Measurements from ENCODE around the gene VAT1.

Gene VAT1

GRCh38 chr17:43027091-43028032 lies 5.2 kb upstream of the VAT1 start:
- no peak for DNase-seq (ENCODE audit: low read depth in 3 of 3, low spot score in 1 of 3)

- DNase-seq (ENCODE audit: low read depth in 3 of 3, low spot score in 1 of 3) = no peak
Measured at GRCh38 chr17:43026595-43026994, 4.4 kb upstream of the VAT1 start.

DNA sequence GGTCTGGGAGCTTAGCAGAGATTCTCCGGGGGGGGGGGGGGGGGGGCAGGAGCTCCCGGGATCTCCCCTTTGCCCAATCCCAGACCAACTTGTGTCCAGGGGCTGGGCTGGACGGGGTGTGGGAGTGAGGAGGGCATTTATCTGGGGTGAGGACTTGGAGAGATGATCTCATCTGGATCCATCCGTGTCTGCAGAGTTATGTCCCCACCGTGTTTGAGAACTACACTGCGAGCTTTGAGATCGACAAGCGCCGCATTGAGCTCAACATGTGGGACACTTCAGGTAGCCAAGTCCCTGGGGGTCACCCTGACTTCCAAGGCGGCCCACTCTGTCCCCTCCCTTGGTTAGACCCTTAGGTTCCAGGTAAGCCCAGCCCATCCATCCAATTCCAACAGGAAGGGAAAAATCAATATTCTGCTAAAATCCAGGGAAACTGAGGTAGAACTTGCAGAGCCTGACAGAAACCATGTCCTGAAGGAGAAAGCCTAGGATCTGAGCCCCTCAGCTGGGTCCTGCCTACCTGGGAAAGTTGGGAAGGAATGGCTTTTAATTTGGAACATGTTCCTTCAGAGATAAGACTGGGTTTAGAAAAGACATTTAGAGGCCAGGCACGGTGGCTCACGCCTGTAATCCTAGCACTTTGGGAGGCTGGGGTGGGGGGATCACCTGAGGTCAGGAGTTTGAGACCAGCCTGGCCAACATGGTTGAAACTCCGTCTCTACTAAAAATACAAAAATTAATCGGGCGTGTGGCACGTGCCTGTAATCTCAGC lies 3.8 kb upstream of the VAT1 start:
- DNase-seq (ENCODE audit: low read depth in 3 of 3, low spot score in 1 of 3) = no peak

GRCh38 chr17:43025290-43025657 lies 3.1 kb upstream of the VAT1 start:
- DNase-seq (ENCODE audit: low read depth in 3 of 3, low spot score in 1 of 3) = no peak

- peak; percentile 45 to 64 (median 49) for DNase-seq (ENCODE audit: low read depth in 3 of 3, low spot score in 1 of 3)
Measured at GRCh38 chr17:43024407-43025289, 2.5 kb upstream of the VAT1 start, which contains the start of gene RND2. Gene RND2, plus strand, starts transcription at chr17:43025231. Its CDS starts 117 bp downstream, at chr17:43025348.

DNA sequence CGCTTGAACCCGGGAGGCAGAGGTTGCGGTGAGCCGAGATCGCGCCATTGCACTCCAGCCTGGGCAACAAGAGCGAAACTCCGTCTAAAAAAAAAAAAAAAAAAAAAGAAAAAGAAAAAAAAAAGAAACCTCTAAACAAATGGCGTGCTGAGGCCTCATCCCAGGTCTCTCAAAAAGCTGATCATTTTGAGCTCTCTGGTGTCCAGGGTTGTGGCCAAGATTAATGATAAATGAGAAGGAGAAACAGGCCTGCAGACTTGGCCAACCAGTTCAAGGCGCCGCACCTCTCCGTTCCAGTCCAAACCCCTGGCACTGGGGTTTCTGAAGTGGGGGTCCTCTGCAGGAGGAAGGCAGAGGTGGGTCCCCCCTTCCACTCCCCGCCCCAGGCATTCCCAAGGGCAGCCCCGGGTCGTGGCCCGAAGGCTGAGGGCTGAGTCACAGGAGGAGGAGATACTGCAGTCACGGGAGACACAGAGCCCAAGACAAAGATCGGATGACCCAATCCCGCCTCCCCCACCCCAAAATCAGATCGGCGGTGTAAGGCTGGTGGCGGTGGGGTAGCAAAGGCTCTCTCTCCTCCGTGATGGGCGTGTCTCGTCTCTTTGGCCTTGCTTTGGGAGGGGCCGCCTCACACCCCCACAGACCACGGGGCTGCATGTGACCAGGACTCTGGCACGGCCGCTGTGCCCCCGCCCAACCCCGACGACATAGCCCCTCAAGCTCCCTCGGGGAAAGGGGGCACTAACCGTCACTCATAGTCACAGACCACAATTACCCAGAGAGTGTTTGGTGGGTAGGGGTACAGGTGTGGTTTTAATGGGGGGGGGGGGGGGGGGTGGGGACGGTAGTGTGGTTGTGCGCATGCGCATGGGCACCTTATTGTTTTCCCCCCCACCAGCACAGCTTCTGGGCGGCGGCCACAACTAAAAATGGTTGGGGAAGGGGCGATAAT lies 1.1 kb downstream of the VAT1 start:
- DNase-seq (ENCODE audit: low read depth in 3 of 3, low spot score in 1 of 3) = no peak

- no peak for DNase-seq (ENCODE audit: low read depth in 3 of 3, low spot score in 1 of 3)
Measured at GRCh38 chr17:43020030-43020621, 2.1 kb downstream of the VAT1 start.

GRCh38 chr17:43019418-43019817 lies 2.8 kb downstream of the VAT1 start:
- no peak for DNase-seq (ENCODE audit: low read depth in 3 of 3, low spot score in 1 of 3)

DNA sequence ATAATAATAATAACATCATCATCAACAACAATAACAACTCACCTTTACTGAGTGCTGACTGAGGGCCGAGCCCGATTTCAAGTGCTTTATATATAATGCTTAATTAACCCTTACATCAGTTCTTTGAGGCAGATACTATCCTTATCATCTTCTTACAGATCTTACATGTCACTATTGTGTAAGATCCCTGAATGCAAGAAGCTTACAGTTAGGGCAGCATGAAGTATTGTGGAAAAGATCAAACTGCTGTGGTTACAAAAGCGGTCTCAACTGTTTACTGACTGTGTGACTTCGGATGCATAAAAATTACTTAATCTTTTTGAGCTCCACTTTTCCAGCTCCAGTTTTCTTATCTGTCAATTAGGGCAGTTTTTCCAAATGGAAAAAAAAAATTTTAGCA lies 3.3 kb downstream of the VAT1 start:
- no peak for DNase-seq (ENCODE audit: low read depth in 3 of 3, low spot score in 1 of 3)

- no peak for DNase-seq (ENCODE audit: low read depth in 3 of 3, low spot score in 1 of 3)
Measured at GRCh38 chr17:43018008-43018853, 4.0 kb downstream of the VAT1 start.

DNA sequence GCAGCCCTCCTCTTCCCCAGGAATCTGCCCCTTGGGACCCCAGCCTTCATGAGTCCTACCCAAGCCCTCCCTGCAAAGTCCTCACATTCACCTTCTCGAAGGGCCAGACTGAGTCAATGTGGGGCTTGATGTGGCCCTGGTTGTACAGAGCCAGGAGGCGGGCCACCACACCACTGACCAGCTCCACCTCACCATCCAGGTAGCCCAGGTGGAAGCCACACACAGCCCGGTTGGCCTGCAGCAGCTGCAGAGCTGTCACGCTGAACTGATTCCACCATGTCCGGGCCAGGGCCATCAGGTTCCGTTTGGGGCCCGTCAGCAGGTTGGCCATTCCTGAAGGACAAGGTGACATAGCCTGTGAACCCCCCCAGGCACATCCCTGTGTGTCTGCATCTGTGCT lies 6.0 kb downstream of the VAT1 start:
- DNase-seq (ENCODE audit: low read depth in 3 of 3, low spot score in 1 of 3) = no peak

- no peak for DNase-seq (ENCODE audit: low read depth in 3 of 3, low spot score in 1 of 3)
Measured at GRCh38 chr17:43015579-43015978, 6.6 kb downstream of the VAT1 start.

- no peak for DNase-seq (ENCODE audit: low read depth in 3 of 3, low spot score in 1 of 3)
Measured at GRCh38 chr17:43014649-43015542, 7.3 kb downstream of the VAT1 start.

- DNase-seq (ENCODE audit: low read depth in 3 of 3, low spot score in 1 of 3) = no peak
Measured at GRCh38 chr17:43014020-43014648, 8.1 kb downstream of the VAT1 start.

- DNase-seq (ENCODE audit: low read depth in 3 of 3, low spot score in 1 of 3) = no peak
Measured at GRCh38 chr17:43013296-43013695, 8.9 kb downstream of the VAT1 start.

- no peak for DNase-seq (ENCODE audit: low read depth in 3 of 3, low spot score in 1 of 3)
Measured at GRCh38 chr17:43011728-43012472, 10.3 kb downstream of the VAT1 start.

Measured in stimulated activated CD4-positive, alpha-beta T cell treated with anti-CD3 and anti-CD28 coated beads, TNF-alpha, amount 100 ng/mL, for 1 hour (primary cell).